D721Med (cell line): ENCODE results near the gene S100A6.

Source experiments
- DNase-seq: peaks from one replicate; pipeline ENCODE4 v3.0.0; 2011; ENCODE audit warnings: low spot score; ENCODE audit not compliant: insufficient read length
- FAIRE-seq: peaks from 2 replicates; lab custom pipeline; 2011; peaks lifted over from hg19 to GRCh38; lab: Jason Lieb, UNC
- CTCF ChIP-seq: IDR thresholded peaks from 2 replicates; pipeline ENCODE4 v1.5.1; 2012; ENCODE audit warnings: mild to moderate bottlenecking, control low read depth; ENCODE audit not compliant: insufficient read depth; ENCODE audit errors: missing control alignments

S100A6 gene

GRCh38 chr1:153561466-153561985 is 25.7 kb upstream of the S100A6 start:
- DNase-seq: no peak
- no peak for FAIRE-seq
- TF ChIP-seq CTCF: no peak

GRCh38 chr1:153560771-153561465 is 25.1 kb upstream of the S100A6 start:
- FAIRE-seq (no peak), DNase-seq (no peak)
- no peak for TF ChIP-seq CTCF

GRCh38 chr1:153560241-153560640 is 24.4 kb upstream of the S100A6 start:
- no peak for TF ChIP-seq CTCF
- DNase-seq: no peak
- no peak for FAIRE-seq

GRCh38 chr1:153557877-153558276 is 22.1 kb upstream of the S100A6 start:
- FAIRE-seq (no peak), DNase-seq (no peak)
- no peak for TF ChIP-seq CTCF

GRCh38 chr1:153556348-153556747 is 20.6 kb upstream of the S100A6 start:
- TF ChIP-seq CTCF: no peak
- FAIRE-seq (no peak), DNase-seq (no peak)

- FAIRE-seq: no peak
- no peak for DNase-seq
- TF ChIP-seq CTCF: no peak
Observed at GRCh38 chr1:153553830-153554541, 18.2 kb upstream of the S100A6 start.

GRCh38 chr1:153553096-153553495 is 17.3 kb upstream of the S100A6 start:
- FAIRE-seq: no peak

More at GRCh38 chr1:153553096-153553495, 17.3 kb upstream of the S100A6 start:
- no peak for TF ChIP-seq CTCF
- no peak for DNase-seq
